Urothelium cell line (cell line): ENCODE results near the gene FNIP2.

ENCODE experiments used
- DNase-seq: peaks from one replicate; pipeline ENCODE4 v3.0.0; 2011; ENCODE audit warnings: low spot score, mixed read lengths
- FAIRE-seq: peaks from 2 replicates; lab custom pipeline; 2011; peaks lifted over from hg19 to GRCh38; lab: Jason Lieb, UNC

FNIP2 gene

DNA sequence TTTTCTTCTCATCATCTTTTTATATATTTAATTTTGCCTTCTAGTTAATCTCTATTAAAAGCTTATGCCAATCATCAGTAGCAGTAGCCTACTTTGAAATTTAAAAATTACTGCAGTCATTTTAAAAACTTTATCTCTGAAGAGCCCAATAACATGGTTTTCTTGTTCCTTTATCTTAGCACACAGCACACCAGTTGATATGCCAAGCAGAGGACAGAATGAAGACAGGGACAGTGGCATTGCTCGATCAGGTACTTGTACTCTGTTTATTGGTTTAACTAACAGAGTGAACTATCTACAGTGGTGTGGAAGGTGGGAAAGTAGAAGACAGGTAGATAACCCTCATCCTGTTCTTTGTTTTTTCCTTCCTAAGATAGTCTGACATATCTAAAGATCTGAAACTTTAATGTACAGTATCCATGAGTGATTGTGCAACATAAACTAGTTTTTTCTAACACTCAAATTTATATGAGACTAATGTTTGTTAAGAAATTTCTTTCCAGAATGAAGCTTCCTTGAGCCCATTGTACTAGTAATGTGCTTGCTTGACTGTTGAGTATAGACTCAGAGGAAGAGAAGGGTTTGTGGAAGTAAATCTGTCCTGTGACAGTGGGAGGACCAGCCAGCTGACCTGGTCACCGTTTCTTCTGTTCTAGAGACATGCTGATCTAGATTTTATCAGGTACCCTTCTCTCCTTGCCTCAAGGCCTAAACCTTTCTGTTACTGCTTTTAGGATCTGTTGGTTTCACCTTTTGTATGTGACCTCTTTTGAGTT is 66.6 kb downstream of the FNIP2 start:
- no peak for DNase-seq
- FAIRE-seq, result no peak

DNA sequence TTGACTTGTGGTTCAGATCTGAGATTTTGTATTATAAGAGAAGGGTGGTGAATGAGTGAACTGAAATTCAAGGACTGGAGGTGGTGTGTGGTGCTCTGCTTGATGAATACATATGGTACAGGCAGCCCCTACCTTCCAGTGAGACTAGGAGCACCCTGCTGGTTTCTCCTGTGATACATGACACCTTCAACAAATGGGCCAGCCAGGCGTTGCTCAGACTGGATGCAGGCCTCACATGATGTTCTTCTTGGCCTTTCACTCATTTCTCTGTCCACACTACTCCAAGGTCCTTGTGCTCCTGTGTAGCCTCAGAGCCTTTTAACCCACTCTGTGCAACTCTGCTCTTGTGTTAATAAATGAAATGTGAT is 67.2 kb downstream of the FNIP2 start:
- DNase-seq (no peak), FAIRE-seq (no peak)

DNA sequence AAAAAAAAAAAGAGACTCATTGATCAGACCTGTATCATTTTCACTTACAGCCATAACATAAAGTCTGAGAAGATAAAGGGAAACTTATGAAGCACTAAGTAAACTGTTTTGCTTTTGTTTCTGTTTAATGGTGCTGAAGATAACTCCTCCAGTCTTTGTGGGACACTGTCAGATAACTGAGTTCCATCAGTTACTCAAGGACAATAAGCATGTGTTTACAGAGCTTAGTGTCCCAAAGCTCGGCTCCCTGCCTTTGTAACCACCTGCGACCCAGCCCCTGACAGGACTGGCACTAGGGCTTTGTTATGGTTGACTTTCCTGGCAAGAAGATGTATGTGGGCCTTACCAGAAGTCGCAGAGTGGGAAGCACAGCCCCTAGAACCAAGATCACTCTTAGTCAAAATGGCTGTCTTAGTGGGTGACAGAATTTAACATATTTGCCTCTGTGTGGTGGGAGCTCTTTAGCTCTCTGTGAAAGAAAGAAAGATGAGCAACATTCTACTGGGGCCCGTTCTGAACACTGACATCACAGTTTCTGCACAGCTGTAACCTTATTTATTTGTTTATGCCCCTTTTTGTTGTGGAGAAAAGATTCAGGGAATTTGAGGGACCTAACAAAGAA is 68.1 kb downstream of the FNIP2 start:
- FAIRE-seq, result no peak
- no peak for DNase-seq

DNA sequence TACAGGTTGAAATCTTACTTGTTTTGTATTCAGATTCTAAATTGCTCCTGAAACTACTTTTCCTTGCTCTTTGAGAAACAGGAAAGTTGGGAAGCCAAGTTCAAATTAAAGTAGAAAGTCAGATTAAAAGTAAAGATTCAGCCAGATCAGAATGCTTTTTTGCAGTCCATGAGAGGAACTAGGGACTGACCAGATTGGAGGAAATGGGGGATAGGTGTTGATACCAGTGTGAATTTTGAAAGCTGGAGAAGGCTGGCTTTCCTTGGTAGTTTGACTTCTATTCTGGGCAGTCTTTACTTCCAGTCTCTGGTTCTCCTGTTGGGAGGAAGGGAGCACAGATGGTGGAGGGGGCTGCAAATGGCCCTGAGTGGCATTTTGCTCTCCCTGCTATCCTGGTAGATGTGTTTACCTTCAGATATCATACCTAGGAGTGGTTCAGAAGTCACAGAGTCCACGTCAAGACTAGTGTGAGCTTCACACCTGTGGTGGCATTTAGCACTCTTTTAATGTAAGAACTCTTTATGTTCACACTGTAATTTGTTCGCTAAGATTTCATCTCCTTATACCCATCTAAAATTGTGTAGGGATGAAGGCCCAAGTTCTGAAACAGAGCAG is 68.8 kb downstream of the FNIP2 start:
- DNase-seq (no peak), FAIRE-seq (no peak)

DNA sequence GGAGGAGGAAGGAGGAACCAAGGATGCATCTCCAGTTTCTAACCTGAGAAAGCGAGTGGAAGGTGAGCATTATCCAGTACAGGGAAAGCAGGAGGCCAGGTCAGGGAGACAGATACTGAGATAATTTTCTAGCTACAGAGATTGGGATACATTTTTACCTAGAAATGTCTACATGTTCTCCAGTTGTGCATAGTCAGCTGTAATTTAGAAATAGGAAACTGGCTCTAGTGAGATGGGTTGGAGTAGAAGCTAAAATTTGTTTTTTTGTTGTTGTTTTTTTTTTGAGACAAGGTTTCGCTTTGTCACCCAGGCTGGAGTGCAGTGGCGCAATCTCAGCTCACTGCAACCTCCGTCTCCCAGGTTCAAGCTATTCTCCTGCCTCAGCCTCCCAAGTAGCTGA is 71.3 kb downstream of the FNIP2 start:
- no peak for DNase-seq
- FAIRE-seq, result no peak

DNA sequence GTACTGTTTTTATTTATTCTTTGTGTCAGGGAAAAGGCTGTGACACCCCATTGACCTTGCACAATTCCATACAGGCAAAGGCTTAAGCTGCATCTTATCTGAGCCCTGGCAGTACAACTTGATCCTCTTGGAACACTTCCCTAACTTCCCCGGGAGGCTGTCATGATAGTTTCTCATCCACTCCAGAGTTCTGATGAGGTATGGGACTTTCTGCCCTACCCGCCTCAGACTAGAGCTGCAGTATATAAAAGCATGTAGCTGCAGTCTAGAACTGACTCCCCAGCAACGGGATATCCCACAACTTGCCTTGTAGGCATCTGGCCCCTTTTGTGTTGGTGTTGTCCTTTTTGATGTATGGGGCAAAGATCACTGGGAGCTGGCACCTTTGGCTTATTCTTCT is 72.7 kb downstream of the FNIP2 start:
- FAIRE-seq, result no peak
- DNase-seq, result no peak

DNA sequence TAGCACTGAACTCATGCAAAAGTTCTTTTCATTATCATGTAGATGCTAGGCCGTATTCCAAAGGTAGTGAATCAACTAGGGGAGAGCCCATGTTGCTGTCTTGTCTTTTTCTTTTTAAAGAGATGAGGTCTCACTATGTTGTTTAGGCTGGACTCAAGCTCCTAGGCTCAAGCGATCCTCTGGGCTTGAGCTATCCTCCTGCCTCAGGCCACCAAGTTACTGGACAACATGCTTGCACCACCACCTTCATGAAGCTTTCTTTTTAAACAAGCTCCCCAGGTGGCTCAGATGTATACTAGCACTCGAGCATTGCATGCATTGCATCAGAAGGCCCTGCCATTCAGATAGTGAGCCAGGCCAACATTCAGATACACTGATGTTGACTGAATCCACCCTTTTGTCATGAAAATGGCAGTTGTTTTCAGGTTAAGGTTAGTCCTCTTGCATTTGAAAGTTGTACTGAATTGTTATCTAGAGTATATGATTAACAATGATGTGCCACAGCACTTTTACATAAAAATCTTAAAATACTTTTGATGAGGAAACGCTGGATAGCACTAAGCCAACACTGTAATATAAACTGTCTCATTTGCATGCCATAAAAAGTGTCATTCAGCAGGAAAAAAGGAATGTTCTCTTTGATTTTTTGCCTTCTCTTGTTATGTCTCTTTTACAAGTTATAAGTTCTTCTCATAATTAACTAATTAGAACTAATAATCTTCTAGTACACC is 76.7 kb downstream of the FNIP2 start:
- no peak for FAIRE-seq

DNA sequence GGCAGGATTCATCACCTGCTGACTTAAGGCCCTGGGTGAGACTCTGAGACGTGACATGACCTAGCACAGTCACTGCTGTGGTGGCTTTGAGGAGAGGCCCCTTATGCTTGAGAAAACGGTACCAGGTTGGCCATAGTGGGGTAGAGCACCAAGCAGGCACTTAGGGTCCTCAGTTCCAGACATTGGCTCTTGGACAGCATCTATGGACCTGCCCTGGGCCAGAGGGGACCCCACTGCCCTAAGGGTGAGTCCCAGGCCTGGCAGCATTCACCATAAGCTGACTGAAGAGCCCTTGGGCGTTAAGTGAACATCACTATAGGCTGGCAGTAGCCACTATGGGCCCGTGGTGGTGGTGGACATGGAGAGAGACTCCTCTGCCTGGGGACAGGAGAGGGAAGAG is 78.7 kb downstream of the FNIP2 start:
- FAIRE-seq (no peak), DNase-seq (no peak)

More for the DNA sequence above, 76.7 kb downstream of the FNIP2 start:
- no peak for DNase-seq

DNA sequence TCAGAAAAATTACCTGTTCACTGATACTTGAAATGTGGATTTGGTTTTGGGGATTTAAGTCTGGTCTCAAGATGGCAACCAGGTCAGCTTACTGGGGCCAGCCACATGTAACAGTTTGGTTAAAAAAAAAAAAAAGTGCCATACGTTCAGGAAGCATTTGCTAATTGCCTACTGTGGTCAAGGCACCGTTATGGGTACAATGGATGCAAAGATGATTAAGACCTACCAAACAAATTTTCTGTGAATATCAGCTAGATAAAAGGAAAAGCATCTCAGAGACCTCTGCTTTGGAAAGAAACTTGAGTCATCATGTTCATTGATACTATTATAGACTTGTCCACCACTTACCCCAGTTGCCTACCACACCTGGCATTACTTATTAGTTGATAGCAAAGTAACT is 80.9 kb downstream of the FNIP2 start:
- no peak for FAIRE-seq
- DNase-seq, result no peak

DNA sequence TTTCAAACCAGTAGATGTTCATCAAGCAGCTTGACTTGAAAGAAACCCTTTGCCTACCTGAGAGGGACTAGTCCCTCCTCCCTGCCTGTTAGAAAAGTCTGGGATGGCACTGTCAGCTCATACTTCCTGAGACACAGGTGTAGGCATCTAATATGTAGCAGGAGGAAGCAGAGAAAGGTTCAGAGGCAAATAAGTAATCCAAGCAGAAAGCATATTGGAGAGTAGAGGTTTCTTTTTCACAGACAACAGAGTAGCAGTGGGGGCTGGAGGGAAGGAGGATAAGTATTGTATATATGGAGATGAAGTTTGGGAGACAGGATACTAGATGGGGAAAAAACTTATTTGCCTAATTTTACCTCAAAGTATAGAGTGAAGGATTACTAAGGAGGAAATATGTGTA is 81.5 kb downstream of the FNIP2 start:
- DNase-seq (no peak), FAIRE-seq (no peak)

DNA sequence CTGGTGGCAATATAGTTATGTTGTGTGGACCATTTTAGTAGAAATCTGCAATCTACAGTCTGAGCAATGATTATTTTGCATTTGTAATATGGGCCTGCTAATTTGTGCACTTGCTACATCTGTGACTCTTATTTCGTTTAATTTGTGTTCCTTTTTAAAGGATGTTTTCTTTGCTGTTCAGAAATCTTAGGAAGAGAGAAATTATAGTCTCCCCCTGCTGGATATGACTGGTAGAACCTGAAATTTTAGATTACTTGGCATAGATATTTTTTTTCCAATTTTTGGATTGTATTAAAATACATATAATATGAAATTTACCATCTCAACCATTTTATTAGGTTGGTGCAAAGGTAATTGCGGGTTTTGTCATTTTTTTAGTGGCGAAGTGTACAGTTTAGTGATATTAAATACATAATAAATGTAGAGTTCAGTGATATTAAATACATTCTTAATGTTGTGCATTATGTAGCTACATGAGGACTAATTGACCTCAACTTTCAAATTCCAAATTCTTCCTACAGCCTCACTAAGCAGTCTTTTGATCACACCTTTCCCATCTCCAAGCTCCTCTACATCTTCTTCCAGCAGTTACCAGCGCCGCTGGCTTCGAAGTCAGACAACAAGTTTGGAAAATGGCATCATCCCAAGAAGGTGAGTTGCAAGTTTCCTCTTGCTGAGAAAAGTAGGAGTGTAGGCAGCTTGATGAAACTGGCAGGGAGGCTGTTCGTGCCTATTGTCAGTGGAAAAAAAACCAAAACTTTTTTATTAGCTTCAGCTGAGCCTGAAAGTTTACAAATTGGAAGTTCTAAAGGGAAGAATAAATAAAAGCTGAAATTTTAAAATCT is 82.2 kb downstream of the FNIP2 start:
- FAIRE-seq (no peak), DNase-seq (peak; percentile 8)

DNA sequence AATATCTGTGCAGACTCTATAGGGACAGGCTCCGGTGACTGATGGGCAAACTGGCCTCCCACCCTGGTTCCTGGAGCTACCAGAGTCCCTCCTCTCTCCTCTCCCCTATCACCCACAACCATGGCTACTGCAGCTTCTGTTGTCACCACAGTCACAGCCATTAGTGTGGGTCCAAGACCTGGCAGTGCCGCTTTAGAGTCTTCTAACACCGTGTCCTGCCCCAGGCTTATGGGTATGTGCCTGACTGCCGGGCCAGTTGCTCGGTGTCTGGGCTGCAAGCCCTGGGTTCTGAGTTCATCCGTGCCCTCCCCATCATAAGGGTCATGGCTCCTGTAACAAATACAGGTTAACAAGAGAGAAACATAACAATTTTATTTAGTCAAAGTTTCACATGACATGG is 85.4 kb downstream of the FNIP2 start:
- FAIRE-seq, result no peak
- DNase-seq, result no peak

DNA sequence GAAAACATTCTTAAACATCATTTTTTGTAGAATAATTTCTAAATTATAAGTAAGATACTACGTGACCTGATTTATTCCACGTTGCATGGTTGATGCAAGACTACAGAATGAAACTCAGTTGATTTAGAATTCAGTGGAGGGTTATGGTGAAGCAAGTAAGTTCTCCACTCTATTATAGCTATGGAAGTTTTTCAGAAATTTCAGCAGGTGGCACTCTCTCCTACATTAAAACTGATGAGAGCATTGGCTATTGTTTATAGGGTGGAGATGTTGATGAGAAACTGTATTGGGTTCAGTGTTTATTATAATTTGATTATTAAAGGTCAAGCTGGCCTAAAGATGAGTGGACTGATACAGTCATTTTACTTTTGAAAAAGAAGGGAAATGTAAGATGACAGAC is 88.0 kb downstream of the FNIP2 start:
- FAIRE-seq, result no peak
- DNase-seq, result peak; percentile 25

DNA sequence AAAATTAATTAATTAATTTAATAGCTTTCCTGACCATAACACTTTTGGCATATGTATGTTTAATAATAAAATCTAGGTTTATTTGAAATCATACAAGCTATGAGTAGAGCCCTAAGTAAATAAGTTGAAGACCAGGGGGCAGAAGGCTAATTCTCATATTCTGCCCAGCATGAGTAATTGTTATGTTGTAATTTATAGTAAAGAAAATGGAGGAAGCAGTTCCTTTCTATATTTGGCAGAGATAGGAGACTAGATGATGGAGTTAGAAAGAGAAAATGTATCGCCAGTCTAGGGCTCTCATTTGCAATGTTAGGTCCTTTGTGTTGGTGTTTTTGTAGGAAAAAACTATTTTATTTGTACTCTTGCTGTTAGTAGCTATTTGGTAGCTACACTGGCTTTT is 89.1 kb downstream of the FNIP2 start:
- DNase-seq, result no peak
- FAIRE-seq, result no peak

DNA sequence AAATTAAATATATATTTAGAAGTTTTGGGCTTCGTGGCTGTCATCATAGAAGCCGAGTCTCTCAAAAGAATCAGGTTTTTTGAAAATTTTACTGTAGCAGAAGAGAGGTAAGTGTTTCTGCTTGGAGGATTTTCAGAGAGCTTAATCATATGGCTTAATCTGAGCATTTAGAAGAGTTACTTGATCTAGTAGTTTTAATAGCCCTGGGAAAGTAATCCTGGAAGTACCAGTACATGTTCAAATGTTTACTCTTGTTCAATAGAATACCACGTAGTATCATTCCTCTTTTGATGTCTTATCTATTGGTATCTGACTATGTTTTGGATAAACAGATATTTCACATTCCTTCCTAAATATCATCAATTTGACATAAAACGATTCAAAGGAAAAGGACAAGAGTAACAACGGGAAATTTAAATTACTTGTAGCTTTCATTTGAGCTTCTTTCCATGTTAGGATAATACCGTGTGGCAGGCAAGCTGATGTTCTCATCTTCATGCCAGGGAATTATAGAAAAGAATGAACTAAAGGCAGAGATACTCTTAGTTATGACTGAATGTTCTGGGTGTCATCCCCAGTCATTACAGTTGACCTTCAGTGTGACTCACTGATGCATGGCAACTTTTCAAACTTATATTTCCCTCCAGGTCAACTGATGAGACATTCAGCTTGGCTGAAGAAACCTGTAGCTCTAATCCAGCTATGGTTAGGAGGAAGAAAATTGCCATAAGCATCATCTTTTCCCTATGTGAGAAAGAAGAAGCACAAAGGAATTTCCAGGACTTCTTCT is 89.8 kb downstream of the FNIP2 start:
- FAIRE-seq (no peak), DNase-seq (no peak)

DNA sequence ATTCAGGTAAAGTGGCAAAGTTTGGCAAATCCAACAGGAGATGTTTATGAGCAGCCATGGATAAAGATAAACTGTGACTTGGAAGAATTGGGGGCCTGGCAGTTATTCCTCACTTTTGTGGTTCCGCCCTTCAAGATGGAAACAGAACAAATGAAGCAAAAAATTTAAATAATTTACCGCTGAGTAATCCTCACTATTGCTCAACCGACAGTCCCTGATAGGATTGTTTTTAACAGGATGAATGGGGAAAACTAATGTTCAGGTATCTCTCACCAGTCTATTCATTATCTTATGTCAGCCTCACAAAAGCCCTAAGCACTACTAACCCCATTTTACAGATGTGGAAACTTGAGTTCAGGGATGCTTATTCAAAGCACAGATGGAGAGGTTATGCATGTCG is 90.8 kb downstream of the FNIP2 start:
- FAIRE-seq, result no peak
- DNase-seq, result no peak

DNA sequence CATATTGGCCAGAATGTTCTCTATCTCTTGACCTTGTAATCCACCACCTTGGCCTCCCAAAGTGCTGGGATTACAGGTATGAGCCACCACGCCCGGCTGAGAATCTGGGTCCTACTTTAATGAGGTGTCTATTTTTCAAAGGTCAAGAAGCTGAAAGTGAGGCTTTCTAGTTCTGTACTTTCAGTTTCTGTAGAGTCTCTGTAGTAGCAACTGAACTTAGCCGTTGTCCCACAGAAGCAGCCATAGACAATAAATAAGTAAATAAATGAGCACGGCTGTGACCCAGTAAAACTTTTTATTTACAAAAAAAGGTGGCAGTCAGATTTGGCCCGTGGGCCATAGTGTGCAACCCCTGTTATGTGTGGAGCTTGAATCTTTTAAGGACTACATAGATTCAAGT is 92.0 kb downstream of the FNIP2 start:
- DNase-seq, result no peak
- FAIRE-seq, result no peak

DNA sequence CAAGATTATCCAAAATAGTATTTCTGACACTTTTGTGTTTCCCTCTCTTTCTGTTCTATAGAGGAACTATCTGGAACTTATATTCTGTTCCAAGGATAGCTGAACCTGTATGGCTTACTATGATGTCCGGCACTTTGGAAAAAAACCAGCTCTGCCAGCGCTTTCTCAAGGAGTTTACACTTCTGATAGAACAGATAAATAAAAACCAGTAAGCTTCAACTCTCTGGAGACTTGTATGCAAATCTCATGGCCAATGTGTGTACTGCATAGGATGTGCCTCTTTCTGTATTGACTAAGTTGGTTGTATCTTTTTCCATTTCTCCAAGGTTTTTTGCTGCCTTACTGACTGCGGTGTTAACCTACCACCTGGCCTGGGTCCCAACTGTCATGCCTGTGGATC is 92.5 kb downstream of the FNIP2 start:
- FAIRE-seq, result no peak
- no peak for DNase-seq

DNA sequence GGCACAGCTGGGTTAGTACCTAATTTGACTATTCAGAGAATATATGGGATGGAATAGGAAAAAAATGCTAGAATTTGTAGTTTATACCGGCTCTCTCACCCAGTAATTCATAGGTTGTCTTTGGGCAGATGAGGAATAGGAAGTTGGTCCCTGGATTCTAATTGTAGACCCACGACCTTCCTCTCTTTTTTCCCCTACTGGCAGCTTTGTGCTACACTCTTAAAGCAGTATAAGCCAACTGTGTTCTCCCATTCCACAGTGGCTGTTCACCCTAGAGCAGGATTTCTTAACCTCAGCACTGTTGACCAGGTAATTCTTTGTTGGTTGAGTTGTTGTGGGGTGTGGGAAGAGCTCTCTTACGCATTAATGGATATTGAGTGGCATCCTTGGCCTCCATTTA is 92.9 kb downstream of the FNIP2 start:
- FAIRE-seq, result no peak
- DNase-seq, result no peak

DNA sequence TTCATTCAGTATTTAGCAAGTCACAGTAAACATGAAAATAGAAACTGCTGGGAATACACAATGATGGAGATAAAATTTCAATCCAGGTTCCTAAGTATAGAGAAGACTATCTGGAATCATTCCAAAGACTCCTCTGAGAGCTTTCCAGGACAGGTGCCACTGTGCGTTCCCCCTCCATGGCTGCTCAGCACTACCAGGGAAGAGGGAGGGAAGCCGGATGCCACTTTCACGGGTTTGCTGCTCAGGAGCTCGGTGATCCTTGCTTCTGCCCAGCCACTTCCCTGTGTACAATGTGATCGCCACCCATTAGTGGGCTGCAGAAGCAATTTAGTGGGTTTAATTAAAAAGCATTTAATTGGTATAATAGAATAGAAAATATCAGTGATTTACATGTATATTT is 94.5 kb downstream of the FNIP2 start:
- DNase-seq (no peak), FAIRE-seq (no peak)
